DMS114 treated with DMSO at 0.1 percent for 48 hours (cell line): ENCODE results near the gene FCSK.
"Not testable (repeated sequence)": the region's sequence is repeated elsewhere in the genome, so short reads cannot be mapped to it uniquely, and the experiment has no call there.

Experiments
- DNase-seq: peaks from one replicate; lab custom pipeline; 2025; ENCODE audit not compliant: unreplicated experiment; lab: John Stamatoyannopoulos, UW

The FCSK gene

GRCh38 chr16:70454222-70455034 is at the start of gene FCSK:
Gene FCSK, plus strand, starts transcription at chr16:70454595. Its CDS starts 8,596 bp downstream, at chr16:70463191.
- peak; percentile 85 for DNase-seq

- DNase-seq = not testable (repeated sequence)
These were observed 48.3 kb upstream of the FCSK start for GRCh38 chr16:70406104-70406503.

GRCh38 chr16:70407811-70408274 is 46.6 kb upstream of the FCSK start:
- DNase-seq = no peak

DNA sequence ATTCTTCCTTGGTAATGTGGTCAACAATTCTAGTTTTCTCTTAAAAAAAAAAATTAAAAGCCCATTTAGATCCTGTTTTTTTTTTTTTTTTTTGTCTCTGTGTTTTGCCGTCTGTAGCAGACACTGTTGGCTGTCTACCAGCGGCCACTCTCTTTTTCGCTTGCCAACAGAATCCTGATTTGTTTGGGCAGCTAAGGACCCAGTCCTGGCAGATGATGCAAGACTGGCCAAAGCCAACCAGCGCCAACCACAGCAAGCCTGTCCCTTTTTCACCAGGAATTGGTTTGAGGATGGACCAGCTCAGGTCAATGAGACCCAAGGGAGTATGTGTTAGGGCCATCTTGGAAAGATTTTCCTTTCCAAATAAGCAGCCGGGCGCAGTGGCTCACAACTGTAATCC is 43.7 kb upstream of the FCSK start:
- no peak for DNase-seq

GRCh38 chr16:70412385-70412784 is 42.0 kb upstream of the FCSK start:
- DNase-seq = no peak

- DNase-seq = not testable (repeated sequence)
These were observed 40.8 kb upstream of the FCSK start for GRCh38 chr16:70413572-70413971.

GRCh38 chr16:70416748-70417616 is 37.4 kb upstream of the FCSK start:
- DNase-seq = no peak

DNA sequence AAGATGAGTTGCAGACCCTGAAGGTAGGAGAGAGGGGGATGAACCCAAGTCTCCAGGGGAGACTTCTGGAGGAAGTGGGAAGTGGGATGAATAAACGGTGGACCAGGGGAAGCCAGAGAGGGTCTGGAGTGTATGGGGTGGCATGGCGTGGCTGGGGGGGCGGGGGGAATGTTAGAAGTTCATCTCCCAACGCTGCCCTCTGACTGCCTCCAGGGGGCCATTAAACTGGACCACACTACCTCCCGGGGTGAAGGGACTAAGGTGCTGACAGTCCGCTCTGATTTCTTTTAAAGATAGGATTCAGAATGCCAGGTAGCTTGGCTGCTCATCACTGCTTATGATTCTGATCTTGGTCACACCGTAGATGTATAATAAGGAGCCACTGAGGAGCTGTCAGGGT is 36.7 kb upstream of the FCSK start:
- DNase-seq = no peak

DNA sequence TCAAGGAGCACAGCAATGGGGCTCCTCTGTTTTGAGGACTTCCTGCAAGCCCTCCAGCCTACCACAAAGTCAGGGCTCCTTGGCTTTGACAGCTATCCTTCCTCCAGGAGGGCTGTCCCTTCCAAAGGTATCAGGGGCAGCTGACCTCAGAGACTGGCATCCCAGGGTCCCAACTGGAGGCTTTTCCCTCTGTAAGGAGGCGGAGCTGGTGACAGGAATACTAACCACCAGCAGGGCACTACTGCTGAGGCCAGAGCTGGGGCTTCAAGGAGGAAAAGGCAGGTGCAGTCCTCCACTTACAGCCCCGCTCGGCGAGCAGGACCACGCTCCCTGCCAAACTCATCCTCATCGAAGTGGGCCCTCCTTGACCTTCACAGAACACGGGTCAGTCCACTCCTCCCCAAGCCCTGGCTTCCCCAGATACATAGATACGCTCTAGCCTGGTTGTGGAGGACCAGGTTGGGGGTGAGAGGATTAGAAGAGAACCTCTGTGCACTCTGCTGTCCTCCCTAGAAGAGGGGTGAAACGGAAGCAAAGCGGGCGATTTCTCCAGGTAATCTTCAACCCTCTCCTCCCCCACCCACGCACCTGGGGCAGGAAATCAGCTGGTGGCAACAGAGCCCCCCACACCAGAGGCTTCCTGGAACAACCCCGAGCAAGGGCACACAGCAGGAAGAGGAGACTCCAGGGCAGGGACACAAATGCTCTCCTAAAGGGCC is 36.0 kb upstream of the FCSK start:
- DNase-seq = no peak

DNA sequence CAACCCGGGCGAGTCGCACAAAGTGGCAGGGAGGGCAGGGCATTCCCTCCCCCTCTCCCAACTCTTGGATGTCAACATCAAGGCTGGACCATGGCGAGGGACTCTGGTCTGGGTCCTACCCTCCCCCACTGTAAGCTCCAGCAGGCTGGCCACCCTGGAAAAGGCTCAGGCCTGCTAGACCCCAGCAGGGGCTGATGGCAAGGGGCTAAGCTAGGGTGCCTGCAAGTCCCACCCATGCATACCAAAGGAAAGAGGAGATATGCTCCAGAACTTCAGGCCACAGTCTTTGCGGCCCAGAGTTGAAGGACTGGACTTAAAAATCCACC is 35.4 kb upstream of the FCSK start:
- DNase-seq = no peak

GRCh38 chr16:70419384-70420327 is 34.7 kb upstream of the FCSK start:
- no peak for DNase-seq

DNA sequence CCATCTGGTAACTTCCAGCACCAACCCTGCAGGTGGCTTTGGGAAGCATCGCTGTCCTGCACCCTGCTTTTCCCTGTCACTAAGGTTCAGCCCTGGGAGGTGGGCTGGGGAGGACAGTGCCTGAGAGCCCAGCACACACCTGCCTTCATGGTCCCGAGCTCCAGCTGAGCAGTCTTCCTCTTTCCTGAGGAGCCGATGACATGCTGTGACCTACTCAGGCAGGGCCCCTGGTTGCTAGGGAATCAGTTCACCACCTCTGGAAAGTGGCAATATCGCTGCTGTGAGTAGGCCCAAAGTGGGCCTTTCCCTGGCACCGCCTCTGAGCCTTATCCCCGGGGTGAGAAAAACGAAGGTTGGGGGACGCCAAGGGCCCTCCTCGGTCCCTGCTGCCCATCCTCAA is 33.4 kb upstream of the FCSK start:
- no peak for DNase-seq

DNA sequence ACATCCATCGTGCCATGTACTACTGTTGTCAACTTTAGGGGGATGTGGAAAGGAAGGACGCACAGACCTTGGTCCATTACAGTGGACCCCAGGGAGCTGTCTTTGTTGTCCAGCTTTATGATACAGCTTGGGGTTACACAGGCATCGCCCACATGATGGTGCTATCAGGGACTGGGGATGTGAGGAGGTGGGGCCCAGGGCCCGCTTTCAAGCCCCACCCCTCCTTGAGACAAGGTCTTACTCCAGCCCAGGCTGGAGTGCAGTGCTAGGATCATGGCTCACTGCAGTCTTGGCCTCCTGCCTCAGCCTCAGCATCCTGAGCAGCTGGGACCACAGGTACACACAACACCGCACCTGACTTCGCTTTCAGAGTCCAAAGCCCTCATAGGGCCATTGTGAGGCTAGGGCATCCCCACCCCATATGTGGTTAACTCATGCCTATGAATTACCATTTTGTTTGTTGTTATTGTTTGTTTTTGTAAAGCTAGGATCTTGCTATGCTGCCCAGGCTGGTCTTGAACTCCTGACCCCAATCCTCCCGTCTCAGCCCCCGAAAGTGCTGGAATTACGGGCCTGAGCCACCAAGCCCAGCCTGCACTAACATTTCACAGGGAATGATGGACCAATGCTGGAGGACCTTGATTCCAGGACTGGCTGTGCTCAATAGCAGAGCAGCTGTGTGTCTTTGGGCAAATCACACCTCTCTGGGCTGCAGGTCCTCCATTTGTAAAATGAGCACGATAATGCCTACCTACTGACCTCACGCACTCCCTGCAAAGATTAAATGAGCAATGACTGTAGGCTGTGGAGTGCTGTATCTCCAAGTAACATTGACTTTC is 32.7 kb upstream of the FCSK start:
- DNase-seq = no peak

GRCh38 chr16:70422543-70422942 is 31.9 kb upstream of the FCSK start:
- DNase-seq = no peak

DNA sequence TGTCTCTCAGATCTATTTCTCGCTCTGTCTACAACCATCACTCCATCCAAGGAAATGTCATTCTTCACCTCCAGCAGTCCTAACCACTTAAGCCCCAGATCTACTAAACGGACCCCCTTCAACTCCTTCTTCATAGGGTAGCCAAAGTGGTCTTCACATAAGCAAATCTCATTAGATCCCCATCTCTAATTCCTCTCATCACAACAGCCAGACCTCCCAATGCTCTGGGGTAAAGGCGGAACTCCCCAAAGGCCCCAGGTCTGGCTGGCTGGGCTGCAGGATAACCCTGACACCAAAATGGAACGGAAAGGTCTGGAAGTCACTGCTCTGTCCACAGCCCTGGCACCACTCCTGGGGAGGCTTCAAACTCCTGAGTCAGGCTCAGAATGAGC is 26.6 kb upstream of the FCSK start:
- DNase-seq = no peak

DNA sequence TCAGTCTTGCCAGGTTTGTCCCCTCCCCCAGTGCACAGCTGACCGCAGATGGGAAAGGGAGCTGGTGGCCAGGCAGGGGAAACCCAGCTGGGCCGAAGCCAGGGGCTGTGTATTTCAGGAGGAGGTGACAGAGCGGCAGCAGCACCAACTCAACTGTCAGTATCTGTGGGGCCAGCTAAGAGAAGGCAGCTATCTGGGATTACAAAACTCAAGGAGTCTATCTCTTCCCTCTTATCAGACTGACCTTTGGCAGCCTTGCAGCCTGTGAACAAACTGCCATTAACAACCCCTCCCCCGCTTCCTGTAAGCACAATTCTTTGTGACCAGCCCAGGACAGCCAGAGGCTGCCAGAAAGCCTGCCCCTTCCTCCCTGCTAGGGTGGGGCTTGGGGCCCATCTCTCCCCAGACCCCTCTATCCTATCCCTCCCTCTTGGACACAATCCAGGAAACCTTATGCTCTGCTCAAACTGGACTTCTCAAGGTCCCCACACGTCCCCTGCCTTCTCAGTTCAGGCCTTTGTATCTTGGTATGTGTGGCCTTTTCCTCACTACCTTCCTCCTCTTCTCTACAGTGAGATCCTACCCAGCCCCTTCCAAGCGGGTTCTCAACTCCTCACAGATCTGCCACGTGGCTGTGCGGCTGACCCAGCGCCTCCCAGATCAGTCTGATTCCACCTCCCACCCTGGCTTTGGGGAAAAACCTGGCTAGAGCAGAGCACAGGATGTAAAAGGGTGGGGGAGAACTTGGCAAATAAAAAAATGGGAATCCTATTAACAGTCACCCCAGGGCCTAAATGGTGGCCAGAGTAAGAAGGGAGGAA is 26.0 kb upstream of the FCSK start:
- no peak for DNase-seq

DNA sequence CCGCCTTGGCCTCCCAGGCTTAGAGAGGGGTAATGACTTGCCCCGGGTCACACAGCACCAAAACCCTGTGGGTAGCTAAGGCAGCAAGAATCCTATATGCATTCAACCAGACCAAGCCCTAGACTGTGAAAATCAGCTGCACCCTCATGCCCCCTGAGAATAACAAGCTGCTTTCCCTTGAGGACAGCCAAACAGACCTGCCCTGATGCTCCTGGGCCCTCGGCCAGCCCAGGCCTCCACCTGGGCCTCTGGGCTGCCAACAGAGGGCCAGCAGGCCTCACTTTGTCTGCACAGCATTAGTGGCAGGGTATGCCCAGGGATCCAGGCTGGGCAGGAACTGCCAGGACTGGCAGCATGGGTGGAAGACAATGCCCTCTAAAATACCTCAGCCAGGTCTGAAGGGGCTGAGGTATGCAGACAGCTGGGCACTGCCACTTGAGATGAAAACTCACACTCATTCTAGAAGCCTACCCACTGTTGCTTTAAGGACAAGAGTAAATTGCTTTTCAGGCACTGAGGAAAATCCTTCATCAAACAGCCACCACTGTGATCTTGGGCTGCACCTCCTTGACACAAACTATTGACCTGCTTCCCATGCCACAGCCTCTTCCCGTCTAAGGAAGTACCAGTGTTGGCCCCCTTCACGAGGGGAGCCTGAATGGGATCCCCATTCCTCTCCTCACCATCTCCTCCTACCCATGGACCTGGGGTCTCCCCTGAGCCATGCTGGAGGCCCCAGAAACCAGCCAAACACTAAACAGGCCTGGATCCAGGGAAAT is 24.3 kb upstream of the FCSK start:
- DNase-seq = no peak
